Neural crest cell (in vitro differentiated cells): ENCODE results near the gene WHRN. TPM values are rescaled to one million over a fixed set of nuclear protein-coding genes. Genes with fewer than 3 reads are reported as not detected.

Source experiments
- DNase-seq: peaks from one replicate; pipeline ENCODE4 v3.0.0; 2021; ENCODE audit warnings: low read depth, mixed read lengths, low spot score
- H3K27ac Mint-ChIP-seq: one replicate; pipeline ENCODE4 v1.8.0; 2021; ENCODE audit warnings: mild to moderate bottlenecking, mixed read lengths; ENCODE audit not compliant: unreplicated experiment
- H3K27me3 Mint-ChIP-seq: 2 replicates; pipeline ENCODE4 v1.8.0; 2021; ENCODE audit warnings: low read depth, mild to moderate bottlenecking, mixed read lengths
- H3K36me3 Mint-ChIP-seq: 2 replicates; pipeline ENCODE4 v1.8.0; 2021; ENCODE audit warnings: low read depth, mild to moderate bottlenecking, mixed read lengths
- H3K4me1 Mint-ChIP-seq: 2 replicates; pipeline ENCODE4 v1.8.0; 2021; ENCODE audit warnings: mixed read lengths
- H3K4me3 Mint-ChIP-seq: one replicate; pipeline ENCODE4 v1.8.0; 2021; ENCODE audit warnings: mild to moderate bottlenecking, mixed read lengths
- H3K9me3 Mint-ChIP-seq: 2 replicates; pipeline ENCODE4 v1.8.0; 2021; ENCODE audit warnings: mixed read lengths
- CTCF ChIP-seq: fragments of 200-600 bp; sonication (generic); conservative IDR thresholded peaks from 2 replicates; pipeline ENCODE4 v1.5.0; 2021; ENCODE audit warnings: antibody characterized with exemption, mild to moderate bottlenecking
- total RNA-seq: library from RNA; stranded (reverse); gene quantifications from 2 replicates; pipeline ENCODE4 v1.2.1, GENCODE V29; 2021

Gene WHRN
- total RNA-seq, 1 donor from 2014 or later: 8.9 TPM

DNA sequence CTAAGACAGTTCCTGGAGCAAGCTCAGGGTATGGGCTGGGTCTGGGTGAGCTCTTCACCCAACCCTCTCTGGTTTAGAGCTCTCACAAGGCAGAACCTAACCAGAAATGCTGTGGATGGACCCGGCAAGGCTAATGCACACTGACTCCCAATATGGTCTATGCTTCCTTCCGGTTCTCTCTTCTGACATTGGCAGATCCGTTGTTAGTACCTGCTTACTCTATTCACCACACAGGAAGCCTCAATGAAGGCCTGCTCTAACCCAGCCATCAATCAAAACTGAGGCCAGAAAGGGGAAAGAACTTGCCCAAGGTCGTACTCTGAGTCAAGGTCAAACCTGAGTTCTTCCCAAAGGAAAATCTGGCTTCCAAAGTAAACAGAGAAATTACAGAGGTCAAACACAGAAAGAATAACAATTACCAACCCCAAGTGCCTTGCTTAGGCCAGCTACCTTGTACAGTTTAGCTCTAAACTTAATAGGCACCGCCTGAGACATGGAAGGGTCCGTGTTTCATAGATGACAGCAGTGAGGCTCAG, 71.5 kb downstream of the WHRN start:
- DNase-seq: no peak
- Mint-ChIP-seq H3K36me3 (no peaks in the 10 kb centered on the region), H3K9me3 (no peaks in the 10 kb centered on the region), H3K27ac (no peak overlapping the region), H3K4me1 (no peaks in the 10 kb centered on the region), H3K27me3 (no peaks in the 10 kb centered on the region), H3K4me3 (no peak overlapping the region)
- no peak for TF ChIP-seq CTCF

- Mint-ChIP-seq H3K4me1 (no peaks in the 10 kb centered on the region), H3K36me3 (no peaks in the 10 kb centered on the region), H3K9me3 (no peaks in the 10 kb centered on the region), H3K27ac (no peak overlapping the region), H3K4me3 (no peak overlapping the region), H3K27me3 (no peaks in the 10 kb centered on the region)
- DNase-seq: no peak
- TF ChIP-seq CTCF: no peak
Observed at GRCh38 chr9:114433086-114433485, 72.2 kb downstream of the WHRN start.

- H3K9me3 Mint-ChIP-seq: no peaks in the 10 kb centered on the region
- no peak for DNase-seq
- no peaks in the 10 kb centered on the region for H3K27me3 Mint-ChIP-seq
- no peaks in the 10 kb centered on the region for H3K36me3 Mint-ChIP-seq
- no peak for TF ChIP-seq CTCF
- H3K4me3 Mint-ChIP-seq: no peak overlapping the region
- no peak overlapping the region for H3K27ac Mint-ChIP-seq
- H3K4me1 Mint-ChIP-seq: no peaks in the 10 kb centered on the region
Observed at GRCh38 chr9:114432323-114433067, 72.8 kb downstream of the WHRN start.

GRCh38 chr9:114431770-114432169, 73.5 kb downstream of the WHRN start:
- Mint-ChIP-seq H3K4me3 (no peak overlapping the region), H3K9me3 (no peaks in the 10 kb centered on the region), H3K36me3 (no peaks in the 10 kb centered on the region), H3K27ac (no peak overlapping the region), H3K4me1 (no peaks in the 10 kb centered on the region), H3K27me3 (no peaks in the 10 kb centered on the region)
- DNase-seq: no peak
- TF ChIP-seq CTCF: no peak

GRCh38 chr9:114431003-114431402, 74.3 kb downstream of the WHRN start:
- H3K27me3 Mint-ChIP-seq: no peaks in the 10 kb centered on the region
- DNase-seq: no peak
- no peak overlapping the region for H3K4me3 Mint-ChIP-seq
- H3K9me3 Mint-ChIP-seq: no peaks in the 10 kb centered on the region
- peak overlapping the region; percentile 31 for H3K27ac Mint-ChIP-seq
- TF ChIP-seq CTCF: no peak
- H3K4me1 Mint-ChIP-seq: no peaks in the 10 kb centered on the region
- no peaks in the 10 kb centered on the region for H3K36me3 Mint-ChIP-seq
